ENCODE data around the gene SYNE2.

The SYNE2 gene

DNA sequence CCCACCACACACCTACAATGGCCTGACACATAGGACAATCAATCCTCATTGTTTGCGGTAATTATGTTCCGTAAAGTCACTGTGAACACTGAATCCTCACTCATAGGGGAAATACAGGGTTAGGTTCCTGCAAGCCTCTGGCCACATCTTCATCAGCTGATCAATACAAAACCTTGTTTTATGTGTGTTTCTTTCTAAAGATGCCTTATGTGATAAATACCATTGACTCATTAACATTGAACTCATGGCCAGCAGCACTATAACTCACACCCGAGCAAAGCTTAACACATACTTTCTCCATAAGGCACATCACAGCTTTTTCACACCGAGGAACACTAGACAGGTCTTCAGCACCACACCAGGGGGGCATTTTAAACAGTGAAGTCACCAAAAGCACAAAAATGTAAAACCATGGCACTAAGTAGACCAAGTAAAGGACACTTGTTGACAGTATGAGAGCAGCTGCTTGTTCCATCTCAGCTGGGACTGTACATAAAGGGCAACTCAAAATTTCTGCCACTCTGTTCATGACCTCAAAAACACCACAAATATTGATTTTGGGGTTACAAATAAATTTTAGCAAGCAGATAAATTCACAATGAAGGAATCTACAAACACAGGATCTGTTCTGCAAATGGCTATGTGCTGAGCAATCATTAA lies 380.9 kb downstream of the SYNE2 start:
- no peak for TF ChIP-seq CTCF (IDR thresholded peaks at IDR 0.05; ENCODE audit: control insufficient read depth, insufficient read depth, low read depth, low read length, missing control alignments)
- no peak for DNase-seq (ENCODE audit: low read depth)
- no peak overlapping the region for H3K4me3 ChIP-seq (ENCODE audit: control insufficient read depth, low read depth, low read length)

DNA sequence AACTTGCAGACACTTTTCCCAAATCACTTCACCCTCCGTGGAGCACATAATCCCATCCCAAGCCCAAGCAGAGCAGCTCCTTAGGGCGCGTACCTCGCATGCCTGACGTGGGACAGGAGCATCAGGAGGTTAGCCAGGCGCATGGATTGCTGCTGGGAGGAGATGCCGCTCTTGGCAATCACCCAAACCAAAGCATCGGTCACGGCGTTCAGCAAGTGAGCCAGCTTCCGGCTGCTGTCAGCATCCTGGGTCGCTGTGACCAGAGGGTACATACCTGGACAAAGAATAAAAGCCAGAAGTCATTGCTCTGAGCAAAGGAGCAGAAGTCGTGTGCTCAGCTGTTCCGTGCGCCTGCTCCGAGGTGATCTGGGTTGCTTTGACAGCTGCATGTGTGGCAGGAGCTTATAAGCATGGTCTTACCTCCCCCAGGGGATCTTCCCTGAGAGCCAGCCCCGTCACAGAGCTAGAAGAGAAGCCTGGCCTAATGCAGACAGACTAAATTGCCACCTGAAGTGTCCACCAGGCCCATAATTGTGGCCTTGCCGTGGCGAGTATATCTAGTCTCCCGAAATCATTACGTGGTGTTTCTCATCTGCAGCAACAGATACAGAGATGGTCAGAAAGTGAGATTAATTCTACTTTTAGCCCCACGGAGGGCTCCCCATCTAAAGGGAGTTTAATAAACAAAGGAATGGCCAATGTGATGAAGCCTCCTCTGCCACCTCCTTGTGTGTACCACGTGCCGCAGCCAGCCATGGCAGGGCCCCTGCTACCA lies 382.3 kb downstream of the SYNE2 start:
- no peak for DNase-seq (ENCODE audit: low read depth)
- H3K4me3 ChIP-seq (ENCODE audit: control insufficient read depth, low read depth, low read length): no peak overlapping the region
- no peak for TF ChIP-seq CTCF (IDR thresholded peaks at IDR 0.05; ENCODE audit: control insufficient read depth, insufficient read depth, low read depth, low read length, missing control alignments)

DNA sequence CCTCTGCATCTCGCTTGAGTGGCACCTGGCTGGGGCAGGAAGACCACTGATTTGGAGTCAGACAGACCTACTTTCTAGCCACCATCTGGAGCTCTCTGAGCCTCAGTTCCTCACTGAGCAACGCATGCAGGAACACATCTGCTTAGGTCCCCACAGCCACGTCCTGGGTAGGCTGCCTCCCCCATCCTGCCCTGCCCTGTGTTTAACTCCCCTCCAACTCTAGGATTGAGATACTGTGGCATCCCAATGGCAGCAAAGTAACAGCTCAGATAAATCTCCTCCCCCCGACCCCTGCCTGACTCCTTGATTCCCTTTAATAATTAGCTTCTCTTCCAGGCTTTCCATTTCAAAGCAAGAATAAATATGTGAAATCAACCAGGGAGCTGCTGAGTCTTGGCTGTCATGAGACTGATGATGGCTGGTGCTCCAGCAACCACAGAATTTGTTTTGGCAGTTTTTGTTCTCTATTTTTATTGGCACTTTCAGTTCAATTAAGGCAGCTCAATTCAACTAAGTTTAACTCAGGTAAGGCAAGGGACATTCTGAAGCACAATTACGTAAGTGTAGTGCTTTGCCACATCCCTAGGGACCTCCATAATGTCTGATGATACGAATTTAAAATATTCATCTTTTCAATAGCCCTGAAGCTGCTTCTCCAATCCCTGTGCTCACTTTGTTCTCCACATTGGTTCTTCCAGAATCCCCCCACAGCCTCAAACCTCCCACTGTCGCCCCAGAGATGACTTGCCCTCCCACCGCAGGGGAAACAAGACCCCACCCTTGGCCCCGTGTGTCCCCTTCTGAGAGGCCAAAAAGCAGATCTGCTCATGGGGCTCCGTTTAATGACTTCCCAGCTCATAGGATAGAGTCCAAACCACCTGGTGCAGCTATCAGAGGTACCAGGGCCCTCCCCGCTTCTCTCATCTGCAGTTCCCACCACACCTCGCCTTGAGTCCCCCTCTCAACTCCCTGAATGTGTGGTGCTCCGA lies 383.1 kb downstream of the SYNE2 start:
- TF ChIP-seq CTCF (IDR thresholded peaks at IDR 0.05; ENCODE audit: control insufficient read depth, insufficient read depth, low read depth, low read length, missing control alignments): no peak
- H3K4me3 ChIP-seq (ENCODE audit: control insufficient read depth, low read depth, low read length): no peak overlapping the region
- DNase-seq (ENCODE audit: low read depth): no peak

DNA sequence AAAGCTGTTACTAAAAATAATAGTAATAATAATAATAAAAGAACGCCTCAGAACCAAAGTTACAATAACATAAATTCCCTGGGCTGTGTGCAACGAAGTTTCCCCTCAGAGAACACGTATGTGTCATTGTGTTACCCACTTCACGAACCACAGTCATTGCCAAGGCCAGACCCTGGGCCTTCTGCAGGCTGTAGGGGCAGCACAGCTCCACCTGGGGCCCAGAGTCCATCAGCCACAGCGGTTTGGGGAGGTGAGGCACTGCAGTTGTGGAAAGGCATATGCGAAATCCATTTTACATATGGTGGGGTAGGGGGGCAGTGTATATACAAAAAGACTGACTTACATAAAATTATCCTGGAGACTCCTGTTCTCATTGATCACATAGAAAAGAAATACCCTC lies 385.2 kb downstream of the SYNE2 start:
- DNase-seq (ENCODE audit: low read depth): no peak
- no peak for TF ChIP-seq CTCF (IDR thresholded peaks at IDR 0.05; ENCODE audit: control insufficient read depth, insufficient read depth, low read depth, low read length, missing control alignments)

GRCh38 chr14:64238631-64239030 lies 385.8 kb downstream of the SYNE2 start:
- no peak for DNase-seq (ENCODE audit: low read depth)
- TF ChIP-seq CTCF (IDR thresholded peaks at IDR 0.05; ENCODE audit: control insufficient read depth, insufficient read depth, low read depth, low read length, missing control alignments): no peak
- H3K4me3 ChIP-seq (ENCODE audit: control insufficient read depth, low read depth, low read length): no peak overlapping the region

More for the DNA sequence above, 385.2 kb downstream of the SYNE2 start:
- H3K4me3 ChIP-seq (ENCODE audit: control insufficient read depth, low read depth, low read length): no peak overlapping the region

- H3K4me3 ChIP-seq (ENCODE audit: control insufficient read depth, low read depth, low read length): no peak overlapping the region
- no peak for TF ChIP-seq CTCF (IDR thresholded peaks at IDR 0.05; ENCODE audit: control insufficient read depth, insufficient read depth, low read depth, low read length, missing control alignments)
- DNase-seq (ENCODE audit: low read depth): no peak
Measured at GRCh38 chr14:64244279-64244678, 391.5 kb downstream of the SYNE2 start.

Measured in AG09309 (cell line).